ENCODE results near the gene STXBP6. TPM values are rescaled to one million over a fixed set of nuclear protein-coding genes. Genes with fewer than 3 reads are reported as not detected.

The STXBP6 gene
- total RNA-seq, 1 donor from 2014 or later: 6.8 TPM

DNA sequence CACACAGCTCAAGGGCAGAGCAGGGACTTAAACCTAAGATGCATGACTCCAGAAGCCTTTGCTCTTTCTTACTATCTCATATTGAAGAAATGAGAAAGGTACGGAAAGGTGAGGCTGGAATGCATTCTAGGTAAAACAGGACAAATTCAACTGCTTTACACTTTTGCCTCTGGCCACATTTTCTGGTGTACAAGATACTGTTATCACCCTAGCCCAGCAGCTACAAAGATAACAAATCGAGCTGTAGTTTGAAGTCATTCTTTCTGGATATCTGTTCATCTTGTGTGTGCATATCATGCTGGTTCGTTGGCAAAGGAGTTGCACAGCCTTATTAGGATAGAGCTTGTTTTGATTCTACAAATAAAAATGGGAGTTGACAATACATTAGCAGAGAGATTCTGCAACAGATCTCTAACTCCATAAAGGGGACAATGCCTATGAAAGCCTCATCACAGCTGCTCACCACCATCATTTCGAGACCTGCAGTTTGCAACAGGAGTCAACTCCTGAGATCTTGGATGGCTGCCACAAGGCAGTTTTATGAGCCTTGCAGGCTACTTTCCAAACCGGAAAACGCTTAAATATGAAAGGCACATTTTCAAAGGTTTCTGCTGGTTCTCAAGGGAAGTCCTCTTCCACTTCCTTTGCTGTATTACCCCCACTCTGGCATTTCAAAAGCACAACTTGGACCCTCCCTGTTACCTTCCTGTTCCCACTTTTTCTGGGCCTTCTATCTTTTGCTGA lies 64.9 kb downstream of the STXBP6 start:
- no peak for DNase-seq (ENCODE audit: low read depth, low spot score)
- Mint-ChIP-seq H3K9me3 (peaks cover 3% of the 10 kb centered on the region), H3K27ac (ENCODE audit: unreplicated experiment) (no peak overlapping the region), H3K4me1 (no peaks in the 10 kb centered on the region), H3K36me3 (ENCODE audit: low read depth) (no peaks in the 10 kb centered on the region), H3K27me3 (ENCODE audit: low read depth) (no peaks in the 10 kb centered on the region), H3K4me3 (no peak overlapping the region)
- TF ChIP-seq, protein P1, sequence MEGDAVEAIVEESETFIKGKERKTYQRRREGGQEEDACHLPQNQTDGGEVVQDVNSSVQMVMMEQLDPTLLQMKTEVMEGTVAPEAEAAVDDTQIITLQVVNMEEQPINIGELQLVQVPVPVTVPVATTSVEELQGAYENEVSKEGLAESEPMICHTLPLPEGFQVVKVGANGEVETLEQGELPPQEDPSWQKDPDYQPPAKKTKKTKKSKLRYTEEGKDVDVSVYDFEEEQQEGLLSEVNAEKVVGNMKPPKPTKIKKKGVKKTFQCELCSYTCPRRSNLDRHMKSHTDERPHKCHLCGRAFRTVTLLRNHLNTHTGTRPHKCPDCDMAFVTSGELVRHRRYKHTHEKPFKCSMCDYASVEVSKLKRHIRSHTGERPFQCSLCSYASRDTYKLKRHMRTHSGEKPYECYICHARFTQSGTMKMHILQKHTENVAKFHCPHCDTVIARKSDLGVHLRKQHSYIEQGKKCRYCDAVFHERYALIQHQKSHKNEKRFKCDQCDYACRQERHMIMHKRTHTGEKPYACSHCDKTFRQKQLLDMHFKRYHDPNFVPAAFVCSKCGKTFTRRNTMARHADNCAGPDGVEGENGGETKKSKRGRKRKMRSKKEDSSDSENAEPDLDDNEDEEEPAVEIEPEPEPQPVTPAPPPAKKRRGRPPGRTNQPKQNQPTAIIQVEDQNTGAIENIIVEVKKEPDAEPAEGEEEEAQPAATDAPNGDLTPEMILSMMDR (conservative IDR thresholded peaks at IDR 0.05): no peak

DNA sequence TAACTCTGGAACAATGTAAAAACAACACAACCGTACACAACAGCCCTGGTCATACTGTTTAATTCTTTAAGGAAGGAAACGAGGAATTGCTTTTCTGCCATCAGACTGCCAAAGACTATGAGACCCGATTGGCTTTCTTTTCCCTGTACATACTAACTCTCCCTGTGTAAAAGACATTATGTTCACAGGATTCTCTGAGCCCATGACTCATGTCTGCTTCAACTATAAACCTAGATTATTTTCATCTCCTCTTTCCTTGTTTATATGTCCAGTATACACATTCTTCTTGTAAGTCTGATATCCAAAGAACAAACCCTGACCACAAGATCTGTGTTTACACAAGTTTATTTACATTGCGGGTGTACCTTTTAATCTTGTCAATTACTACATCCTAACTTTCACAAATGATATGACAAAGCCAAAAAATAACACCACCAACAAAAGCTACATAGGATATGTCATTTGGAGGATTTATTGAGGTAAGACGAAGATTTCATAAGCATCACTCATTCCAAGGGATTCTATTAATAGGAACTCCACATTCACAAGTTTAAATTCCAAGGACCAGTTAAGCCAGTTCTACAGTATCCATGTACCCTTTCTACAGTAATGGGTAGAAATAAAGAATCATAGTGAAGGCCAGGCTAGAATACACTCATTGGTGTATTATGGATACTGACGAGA lies 67.3 kb downstream of the STXBP6 start:
- no peaks in the 10 kb centered on the region for H3K27me3 Mint-ChIP-seq (ENCODE audit: low read depth)
- H3K4me3 Mint-ChIP-seq: no peak overlapping the region
- TF ChIP-seq, protein P1 (conservative IDR thresholded peaks at IDR 0.05): no peak
- no peaks in the 10 kb centered on the region for H3K36me3 Mint-ChIP-seq (ENCODE audit: low read depth)
- no peak for DNase-seq (ENCODE audit: low read depth, low spot score)
- H3K4me1 Mint-ChIP-seq: no peaks in the 10 kb centered on the region
- H3K9me3 Mint-ChIP-seq: peaks cover 2% of the 10 kb centered on the region
- H3K27ac Mint-ChIP-seq (ENCODE audit: unreplicated experiment): no peak overlapping the region

DNA sequence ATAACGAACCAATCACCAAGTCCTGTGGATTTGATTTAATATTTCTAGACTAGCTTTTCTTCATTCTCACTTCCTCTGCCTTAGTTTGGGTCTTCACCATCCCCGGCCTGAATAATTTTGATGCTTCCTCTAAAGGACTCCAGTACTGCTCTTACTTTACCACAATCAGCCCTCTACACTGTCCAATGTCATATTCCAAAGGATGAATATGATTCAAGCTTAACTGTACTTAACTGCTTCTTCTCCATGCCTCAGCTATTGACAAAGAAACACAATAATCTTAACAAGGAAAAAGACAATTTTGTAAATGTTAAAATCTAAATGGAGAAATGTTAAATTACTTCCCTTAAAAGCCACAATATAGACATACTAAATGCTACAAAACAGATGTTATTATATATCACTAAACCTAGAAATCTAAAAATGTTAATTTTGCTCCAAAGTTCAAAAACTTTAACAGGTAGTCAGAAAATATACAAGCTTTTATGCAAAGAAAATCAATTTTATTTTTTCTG lies 70.2 kb downstream of the STXBP6 start:
- H3K27me3 Mint-ChIP-seq (ENCODE audit: low read depth): no peaks in the 10 kb centered on the region

DNA sequence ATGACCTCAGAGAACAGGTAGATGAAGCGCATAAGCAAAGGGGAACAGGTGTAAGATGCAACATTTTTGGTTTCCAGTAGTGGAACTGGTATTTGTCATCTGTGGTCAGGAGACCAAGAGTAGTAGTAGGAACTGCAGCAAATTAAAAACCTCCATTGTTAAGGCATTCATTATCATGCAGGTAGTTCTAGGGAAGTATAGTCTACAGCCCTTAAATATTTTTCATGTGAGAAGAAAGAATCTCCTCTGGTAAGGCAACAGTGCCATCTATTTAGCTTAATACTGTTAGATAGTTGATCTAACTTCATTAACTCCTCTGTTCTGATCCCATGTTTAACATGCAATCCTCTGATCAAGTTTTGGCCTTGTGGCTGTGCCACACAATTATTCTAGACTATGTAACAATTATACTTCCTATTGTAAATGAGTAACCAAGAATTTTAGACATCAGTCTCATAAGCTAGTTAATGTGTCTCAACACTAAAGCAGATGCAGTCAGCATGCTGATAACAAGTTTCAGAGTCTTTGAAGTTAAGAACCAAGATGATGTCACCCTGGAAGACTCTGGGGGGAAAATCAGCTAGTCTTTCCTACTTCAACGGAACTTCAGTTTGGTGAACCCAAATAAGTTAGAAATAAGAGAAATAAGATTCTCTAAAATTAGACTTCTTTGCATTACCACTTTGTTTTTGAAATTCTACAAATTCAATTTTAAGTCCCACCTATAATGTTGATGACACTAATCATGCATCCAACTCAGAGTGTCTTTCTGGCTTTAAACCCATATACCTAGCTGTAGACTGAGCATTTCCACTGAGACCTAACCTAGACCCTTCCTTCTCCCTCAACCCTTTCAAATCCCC lies 70.9 kb downstream of the STXBP6 start:
- Mint-ChIP-seq H3K27ac (ENCODE audit: unreplicated experiment) (no peak overlapping the region), H3K4me1 (no peaks in the 10 kb centered on the region), H3K4me3 (no peak overlapping the region), H3K9me3 (no peaks in the 10 kb centered on the region), H3K27me3 (ENCODE audit: low read depth) (no peaks in the 10 kb centered on the region), H3K36me3 (ENCODE audit: low read depth) (no peaks in the 10 kb centered on the region)
- no peak for DNase-seq (ENCODE audit: low read depth, low spot score)
- TF ChIP-seq, protein P1 (conservative IDR thresholded peaks at IDR 0.05): no peak

More for the DNA sequence above, 70.2 kb downstream of the STXBP6 start:
- TF ChIP-seq, protein P1 (conservative IDR thresholded peaks at IDR 0.05): no peak
- no peak for DNase-seq (ENCODE audit: low read depth, low spot score)
- H3K4me3 Mint-ChIP-seq: no peak overlapping the region
- H3K4me1 Mint-ChIP-seq: no peaks in the 10 kb centered on the region
- no peaks in the 10 kb centered on the region for H3K36me3 Mint-ChIP-seq (ENCODE audit: low read depth)
- H3K27ac Mint-ChIP-seq (ENCODE audit: unreplicated experiment): no peak overlapping the region
- H3K9me3 Mint-ChIP-seq: no peaks in the 10 kb centered on the region

DNA sequence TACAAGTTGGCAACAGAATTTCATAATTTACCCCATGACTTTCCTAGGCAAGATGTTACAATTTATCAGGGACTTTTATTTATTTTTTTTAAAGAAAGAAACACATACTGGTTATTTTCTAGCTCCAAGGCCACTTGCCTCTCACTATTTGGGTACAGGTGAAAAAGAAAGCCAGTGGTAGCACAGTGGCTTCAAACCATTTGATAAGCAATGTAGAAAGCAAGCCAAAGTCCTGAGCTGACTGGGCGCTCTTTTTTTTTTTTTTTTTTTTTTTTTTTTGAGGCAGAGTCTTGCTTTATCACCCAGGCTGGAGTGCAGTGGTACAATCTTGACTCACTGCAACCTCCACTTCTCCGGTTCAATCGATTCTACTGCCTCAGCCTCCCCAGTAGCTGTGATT lies 73.3 kb downstream of the STXBP6 start:
- TF ChIP-seq, protein P1 (conservative IDR thresholded peaks at IDR 0.05): no peak
- no peaks in the 10 kb centered on the region for H3K9me3 Mint-ChIP-seq
- H3K4me3 Mint-ChIP-seq: no peak overlapping the region
- DNase-seq (ENCODE audit: low read depth, low spot score): no peak
- no peak overlapping the region for H3K27ac Mint-ChIP-seq (ENCODE audit: unreplicated experiment)
- no peaks in the 10 kb centered on the region for H3K36me3 Mint-ChIP-seq (ENCODE audit: low read depth)
- H3K4me1 Mint-ChIP-seq: peaks cover 7% of the 10 kb centered on the region
- H3K27me3 Mint-ChIP-seq (ENCODE audit: low read depth): no peaks in the 10 kb centered on the region
